DMS114 treated with DMSO at 0.1 percent for 48 hours (cell line): ENCODE results near the gene LMX1B.

Experiments used
- DNase-seq: peaks from one replicate; lab custom pipeline; 2025; ENCODE audit not compliant: unreplicated experiment; lab: John Stamatoyannopoulos, UW

LMX1B gene

DNA sequence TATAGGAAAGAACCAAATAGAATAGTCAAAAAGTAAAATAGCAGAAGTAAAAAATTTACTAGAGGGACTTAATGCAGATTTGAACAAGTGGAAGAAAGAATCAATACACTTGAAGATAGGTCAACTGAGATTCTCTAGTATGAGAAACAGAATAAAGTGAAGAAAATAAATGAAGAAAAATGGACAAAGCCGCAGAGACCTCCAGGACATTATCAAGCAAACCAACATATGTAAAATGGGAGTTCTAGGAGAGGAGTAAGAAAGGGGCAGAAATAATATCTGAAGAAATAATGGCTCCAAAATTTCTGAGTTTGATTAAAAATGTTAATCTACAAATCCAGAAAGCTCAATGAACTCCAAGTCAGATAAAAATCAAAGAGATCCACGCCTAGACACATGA is 121.1 kb downstream of the LMX1B start:
- no peak for DNase-seq

GRCh38 chr9:126735482-126735881 is 121.8 kb downstream of the LMX1B start:
- DNase-seq, result no peak

GRCh38 chr9:126738553-126738952 is 124.8 kb downstream of the LMX1B start:
- no peak for DNase-seq

DNA sequence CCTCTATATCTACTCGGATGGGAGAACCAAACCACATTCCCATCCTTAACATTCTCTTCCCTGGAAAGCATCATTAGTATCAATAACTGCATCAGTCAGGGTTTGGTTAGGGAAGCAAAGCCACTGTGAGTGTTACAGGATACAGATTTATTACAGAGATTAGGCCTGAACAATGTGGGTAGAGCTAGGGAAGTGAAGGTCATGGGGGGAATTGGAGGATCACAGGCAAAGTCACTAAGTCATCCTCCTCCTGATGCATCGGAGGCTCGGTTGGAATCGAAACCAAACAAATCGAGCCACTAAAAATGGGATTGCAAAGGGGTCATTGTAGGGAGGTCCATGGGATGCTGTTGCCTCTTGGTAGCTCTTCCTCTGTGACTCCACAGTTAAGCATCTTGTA is 129.3 kb downstream of the LMX1B start:
- DNase-seq, result no peak

GRCh38 chr9:126745574-126746411 is 132.1 kb downstream of the LMX1B start:
- DNase-seq, result no peak
